Endometrial microvascular endothelial cells (primary cell): Measurements from ENCODE around the gene UBE2L3. TPM values are rescaled to one million over a fixed set of nuclear protein-coding genes. Genes with fewer than 3 reads are reported as not detected.
"Not testable (repeated sequence)": the region's sequence is repeated elsewhere in the genome, so short reads cannot be mapped to it uniquely, and the experiment has no call there.

ENCODE experiments used
- in situ Hi-C: cut with HindIII; loops from 2 replicates; pipeline ENCODE4 v1.10.0; 2017; ENCODE audit warnings: low sequenced_read_pairs, low pct_unique_long_range_greater_than_20kb; ENCODE audit errors: inconsistent ontology term
- total RNA-seq: library from RNA; depleted of rRNA; stranded (reverse); fragments of >200 nt; gene quantifications from one replicate; pipeline ENCODE4 v1.2.3, GENCODE V29; 2015; ENCODE audit errors: inconsistent ontology term

The UBE2L3 gene
- total RNA-seq, 1 donor from 2014 or later: 56.3 TPM

- in situ Hi-C loops: no loop called here
Measured at GRCh38 chr22:21594865-21595452, 27.4 kb downstream of the UBE2L3 start.

- in situ Hi-C loops: not testable (repeated sequence)
Measured at GRCh38 chr22:21596356-21597135, 29.0 kb downstream of the UBE2L3 start.

- in situ Hi-C loops: no loop called here
Measured at GRCh38 chr22:21598302-21598701, 30.8 kb downstream of the UBE2L3 start.

- in situ Hi-C loops: no loop called here
Measured at GRCh38 chr22:21599053-21599893, 31.8 kb downstream of the UBE2L3 start.

GRCh38 chr22:21602579-21602978 lies 35.1 kb downstream of the UBE2L3 start:
- in situ Hi-C loops: no loop called here

GRCh38 chr22:21603973-21604372 lies 36.5 kb downstream of the UBE2L3 start:
- in situ Hi-C loops: no loop called here

- in situ Hi-C loops: no loop called here
Measured at GRCh38 chr22:21605887-21606564, 38.5 kb downstream of the UBE2L3 start.

- in situ Hi-C loops: no loop called here
Measured at GRCh38 chr22:21606775-21607174, 39.3 kb downstream of the UBE2L3 start.

GRCh38 chr22:21609556-21610157 lies 42.1 kb downstream of the UBE2L3 start:
- in situ Hi-C loops: not testable (repeated sequence)

- in situ Hi-C loops: no loop called here
Measured at GRCh38 chr22:21611210-21611977, 43.9 kb downstream of the UBE2L3 start.

GRCh38 chr22:21612858-21613257 lies 45.3 kb downstream of the UBE2L3 start:
- in situ Hi-C loops: no loop called here

- in situ Hi-C loops: no loop called here
Measured at GRCh38 chr22:21613553-21614233, 46.2 kb downstream of the UBE2L3 start.

- in situ Hi-C loops: no loop called here
Measured at GRCh38 chr22:21615731-21616130, 48.2 kb downstream of the UBE2L3 start.

- in situ Hi-C loops: not testable (repeated sequence)
Measured at GRCh38 chr22:21617337-21617736, 49.8 kb downstream of the UBE2L3 start.

- in situ Hi-C loops: no loop called here
Measured at GRCh38 chr22:21621025-21621424, 53.5 kb downstream of the UBE2L3 start.

- in situ Hi-C loops: no loop called here
Measured at GRCh38 chr22:21622011-21622918, 54.8 kb downstream of the UBE2L3 start.
